GM12872 (cell line): ENCODE results near the gene ACAP1.

Source experiments
- TF ChIP-seq, protein P1 (sequence below): IDR thresholded peaks from 3 replicates; pipeline ENCODE4 v1.5.1; 2011; ENCODE audit warnings: low read depth, mild to moderate bottlenecking, low read length, moderate library complexity; ENCODE audit not compliant: insufficient read depth

ACAP1 gene

DNA sequence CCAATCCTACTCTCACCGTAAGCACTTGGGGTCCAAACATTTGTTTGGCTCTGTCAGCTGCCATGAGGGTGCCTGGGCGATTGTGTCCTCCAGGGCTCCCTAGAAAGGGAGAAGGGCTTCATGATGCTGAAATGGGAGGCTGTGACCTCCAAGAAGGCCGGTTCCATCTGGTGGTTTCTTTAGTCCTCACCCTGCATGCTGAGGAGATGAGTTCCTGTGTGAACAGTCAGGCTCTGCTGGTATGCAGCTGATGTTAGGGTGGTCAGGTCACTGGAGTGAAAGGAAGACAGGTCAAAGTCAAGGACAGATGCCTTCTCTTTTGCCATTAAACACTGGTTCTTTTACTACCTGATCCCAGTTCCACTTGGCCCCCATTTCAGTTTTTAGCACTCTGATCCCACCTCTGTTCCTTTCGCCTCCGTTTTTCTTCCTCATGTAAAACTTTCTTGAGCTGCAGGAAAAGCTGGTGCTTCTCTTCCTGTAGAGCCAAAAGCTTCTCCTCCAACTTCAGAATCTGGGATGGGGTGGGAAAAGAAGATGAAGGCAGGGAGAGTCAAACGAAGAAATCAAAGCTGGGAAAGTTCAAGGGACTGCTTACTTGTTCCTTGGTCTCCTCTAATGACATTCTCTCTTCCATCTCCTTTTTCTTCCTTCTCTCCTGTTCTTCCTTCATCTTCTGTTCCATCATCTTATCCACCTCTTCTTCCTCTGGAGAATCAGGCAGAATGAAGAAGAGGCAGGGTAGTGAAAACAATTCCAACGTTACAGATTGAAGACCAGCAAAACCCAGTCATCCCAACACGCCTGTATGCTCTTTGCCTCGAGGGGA, 22.2 kb upstream of the ACAP1 start:
- TF ChIP-seq, protein P1, sequence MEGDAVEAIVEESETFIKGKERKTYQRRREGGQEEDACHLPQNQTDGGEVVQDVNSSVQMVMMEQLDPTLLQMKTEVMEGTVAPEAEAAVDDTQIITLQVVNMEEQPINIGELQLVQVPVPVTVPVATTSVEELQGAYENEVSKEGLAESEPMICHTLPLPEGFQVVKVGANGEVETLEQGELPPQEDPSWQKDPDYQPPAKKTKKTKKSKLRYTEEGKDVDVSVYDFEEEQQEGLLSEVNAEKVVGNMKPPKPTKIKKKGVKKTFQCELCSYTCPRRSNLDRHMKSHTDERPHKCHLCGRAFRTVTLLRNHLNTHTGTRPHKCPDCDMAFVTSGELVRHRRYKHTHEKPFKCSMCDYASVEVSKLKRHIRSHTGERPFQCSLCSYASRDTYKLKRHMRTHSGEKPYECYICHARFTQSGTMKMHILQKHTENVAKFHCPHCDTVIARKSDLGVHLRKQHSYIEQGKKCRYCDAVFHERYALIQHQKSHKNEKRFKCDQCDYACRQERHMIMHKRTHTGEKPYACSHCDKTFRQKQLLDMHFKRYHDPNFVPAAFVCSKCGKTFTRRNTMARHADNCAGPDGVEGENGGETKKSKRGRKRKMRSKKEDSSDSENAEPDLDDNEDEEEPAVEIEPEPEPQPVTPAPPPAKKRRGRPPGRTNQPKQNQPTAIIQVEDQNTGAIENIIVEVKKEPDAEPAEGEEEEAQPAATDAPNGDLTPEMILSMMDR: no peak

DNA sequence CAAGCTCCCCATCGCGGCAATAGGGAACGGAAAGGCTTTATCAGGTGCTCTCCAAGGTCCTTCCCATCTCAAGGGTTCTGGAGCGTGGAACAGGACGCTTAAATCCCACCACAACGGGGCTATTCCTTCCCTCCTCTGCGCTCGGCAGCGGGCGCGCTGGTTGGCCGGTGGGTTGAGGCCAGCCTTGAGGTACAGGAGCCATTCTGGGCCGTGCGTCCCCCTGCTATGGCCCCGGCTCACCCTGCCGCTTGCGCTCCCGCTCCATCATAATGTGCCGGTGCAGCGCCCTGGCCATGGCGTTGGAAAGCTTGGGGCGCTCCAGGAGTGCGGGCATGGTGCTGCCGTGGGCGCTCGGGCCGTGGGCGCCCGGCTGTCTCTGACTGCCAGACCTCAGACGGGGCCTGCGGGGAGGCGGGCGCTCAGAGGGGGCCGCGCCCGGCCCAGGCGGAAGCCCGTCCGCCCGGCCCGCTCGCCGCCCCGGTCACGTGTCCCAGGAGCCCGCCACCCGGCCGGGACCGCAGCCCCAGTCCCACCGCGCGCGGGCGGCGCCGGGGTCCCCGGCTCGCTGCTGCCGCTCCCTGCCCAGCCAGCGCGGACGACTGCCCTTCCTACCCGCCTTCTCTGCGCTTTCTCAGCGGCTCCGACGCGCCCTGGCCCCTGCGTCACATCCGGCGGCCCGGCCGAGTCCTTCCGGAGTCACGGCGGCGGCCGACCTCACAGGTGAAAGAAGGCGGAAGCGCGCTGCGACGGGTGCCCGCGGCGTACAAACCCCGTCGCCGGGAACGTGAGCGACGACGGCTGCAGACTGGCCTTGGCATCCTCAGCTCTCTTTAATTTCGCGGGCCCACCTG, 21.4 kb upstream of the ACAP1 start, which contains the start of gene GPS2:
TSS of gene GPS2 (minus strand) at position 642 of the 851 bp plus-strand sequence. CDS start at position 334, 308 bp downstream.
- TF ChIP-seq, protein P1: no peak

DNA sequence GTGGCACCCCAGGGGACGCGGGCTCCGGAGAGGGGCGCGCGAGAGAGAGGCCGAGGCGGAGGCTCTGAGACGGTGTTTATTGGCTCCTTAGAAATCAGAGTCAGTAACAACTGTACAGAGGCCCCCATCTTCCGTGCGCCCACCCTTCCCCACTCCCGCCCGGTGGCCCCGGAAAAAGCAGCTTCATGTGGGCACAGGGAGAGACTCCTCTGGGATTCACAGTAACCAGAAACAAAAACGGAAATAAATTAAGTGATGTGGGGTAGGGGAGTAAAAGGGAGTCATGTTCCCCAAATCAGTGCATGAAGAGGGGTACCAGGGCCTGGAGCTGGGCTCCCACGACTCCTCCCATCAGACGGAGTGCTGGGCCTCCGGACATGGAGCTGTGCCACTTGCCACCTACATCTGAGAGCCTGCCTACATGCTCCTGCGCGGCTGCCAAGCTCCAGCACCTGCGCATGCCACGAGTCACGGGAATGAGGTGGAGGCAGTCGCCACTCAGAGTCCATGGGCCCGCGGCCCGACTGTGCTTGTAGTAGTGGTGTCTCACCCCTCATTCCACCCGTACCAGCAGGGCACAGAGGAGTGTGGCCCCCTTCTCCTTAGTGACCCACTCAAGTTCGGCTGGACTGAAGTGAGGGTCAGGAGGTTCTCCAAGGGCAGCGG, 20.6 kb upstream of the ACAP1 start:
- TF ChIP-seq, protein P1: no peak

DNA sequence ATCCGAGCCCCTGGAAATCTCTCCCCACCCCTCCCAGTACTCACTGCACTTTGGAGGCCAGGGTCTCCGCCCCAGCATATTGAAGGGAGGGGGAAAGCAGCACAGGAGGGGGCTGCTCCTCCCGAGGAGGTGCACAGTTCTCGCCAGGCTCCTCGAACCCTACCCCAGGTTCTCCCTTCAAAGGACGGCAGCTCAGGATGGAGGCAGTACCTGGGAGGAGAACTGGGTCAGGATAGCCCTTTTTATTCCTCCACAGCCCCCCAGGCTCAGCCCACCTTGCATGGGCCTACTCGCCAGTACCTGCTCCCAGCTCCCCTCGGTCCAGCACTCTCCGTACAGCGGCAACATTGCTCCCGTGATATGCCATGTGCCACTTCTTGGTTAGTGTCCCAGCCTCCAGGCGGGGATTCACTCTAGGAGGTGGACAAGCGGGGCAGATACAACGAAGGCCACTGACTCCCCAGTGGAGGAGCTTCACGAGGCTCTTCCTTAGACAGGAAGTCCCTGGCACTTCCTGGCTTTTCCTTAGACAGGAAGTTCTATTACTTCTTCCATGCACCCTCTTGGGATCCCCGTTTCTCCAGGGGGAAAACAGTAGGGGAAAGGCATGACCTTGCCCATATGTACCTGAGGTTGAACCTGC, 19.0 kb upstream of the ACAP1 start:
- TF ChIP-seq, protein P1: no peak

DNA sequence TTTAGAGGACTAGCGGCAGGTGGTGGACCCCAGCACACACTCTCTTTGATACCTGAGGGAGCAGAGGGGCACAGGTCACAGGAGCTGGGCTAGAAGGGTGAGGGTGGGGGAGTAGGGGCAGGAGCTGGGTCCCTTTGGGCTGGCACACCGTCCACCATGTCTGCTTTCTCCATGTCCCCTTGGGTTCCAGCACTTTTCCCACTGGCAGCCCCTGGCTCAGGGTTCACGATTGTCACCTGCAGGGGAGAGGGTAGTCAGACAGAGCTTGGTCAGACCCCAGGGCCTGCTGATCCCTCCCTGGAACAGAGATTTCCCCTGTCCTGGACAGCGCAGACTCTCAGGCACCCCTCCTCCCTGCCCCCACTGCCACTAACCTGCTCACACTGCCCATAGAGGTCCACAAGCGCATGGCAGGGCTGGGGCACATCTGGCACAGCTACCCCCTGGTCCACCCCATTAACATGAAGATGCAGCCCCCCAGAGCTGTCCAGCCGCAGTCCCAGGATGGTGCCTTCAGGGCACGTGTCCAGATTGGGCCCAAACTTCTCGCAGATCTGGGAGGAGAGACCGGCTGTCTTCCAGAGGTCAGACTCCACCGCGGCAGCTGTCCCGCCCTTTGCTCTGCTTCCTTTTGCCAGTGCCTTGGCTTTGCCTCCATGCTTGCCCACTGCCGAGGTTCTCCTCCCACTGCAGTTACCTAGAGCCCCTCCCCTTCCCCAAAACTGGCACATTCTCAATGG, 18.0 kb upstream of the ACAP1 start:
- TF ChIP-seq, protein P1: no peak

DNA sequence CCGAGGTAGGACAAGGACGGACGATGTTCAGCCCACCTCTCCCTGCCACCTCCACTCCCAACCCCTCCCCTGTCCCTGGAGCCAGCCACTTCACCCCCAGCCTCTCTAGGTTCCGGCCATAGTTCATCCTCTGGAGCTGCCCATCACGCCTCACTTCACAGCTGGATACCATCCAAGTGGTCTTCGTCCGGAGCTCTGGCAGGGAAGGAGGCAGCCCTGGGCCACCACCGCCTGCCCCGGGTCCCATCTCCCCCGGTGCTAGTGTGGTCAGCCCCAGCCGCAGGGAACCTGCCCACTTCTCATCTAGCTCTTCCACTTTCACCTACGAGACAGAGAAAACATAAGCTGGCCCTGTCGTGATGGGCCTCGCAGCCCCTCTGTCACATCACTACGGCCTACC, 14.9 kb upstream of the ACAP1 start:
- TF ChIP-seq, protein P1: no peak
